A549 (cell line): Measurements from ENCODE around the gene OTOG. TPM values are rescaled to one million over a fixed set of nuclear protein-coding genes. Genes with fewer than 3 reads are reported as not detected.

ENCODE experiments used
- ATAC-seq, 2 experiments: fragments of 200-7000 bp in 1 of 2; fragments of >200 bp in 1 of 2; cut with Nextera tagmentation in 1 of 2; cut with Tn5 transposase in 1 of 2; 3 replicates each; pipeline versions ENCODE4 v1.8.0 to v1.9.1; 2018 to 2020; ENCODE audit warnings: mild to moderate bottlenecking in 1 of 2, moderate library complexity in 1 of 2
- CTCF ChIA-PET: fragments of 300-600 bp; sonication (Branson Sonifier 250); formaldehyde crosslinking; extraction: SDS; loops from one replicate; lab custom pipeline; 2021; ENCODE audit warnings: antibody characterized with exemption, inconsistent platforms; lab: Yijun Ruan, JAX
- POLR2A ChIA-PET: fragments of 350-600 bp; formaldehyde crosslinking; extraction: SDS; loops from one replicate; lab custom pipeline; 2021; ENCODE audit warnings: antibody characterized with exemption, inconsistent platforms; lab: Yijun Ruan, JAX
- DNase-seq, 2 experiments: peaks; one replicate each; pipeline versions ENCODE4 v3.0.0 to v3.0.0-alpha.2; 2011 to 2016; ENCODE audit warnings: low read depth in 1 of 2, low spot score in 1 of 2
- FAIRE-seq: peaks from 2 replicates; lab custom pipeline; 2011; peaks lifted over from hg19 to GRCh38; lab: Jason Lieb, UNC
- H3K27ac ChIP-seq, 2 experiments: fragments of >200 bp; sonication (Bioruptor Twin); formaldehyde crosslinking; 3 replicates each; pipeline ENCODE4 v1.5.1; 2016 to 2017
- H3K4me1 ChIP-seq: fragments of >200 bp; sonication (Bioruptor Twin); formaldehyde crosslinking; 3 replicates; pipeline ENCODE4 v1.6.1; 2016
- H3K4me2 ChIP-seq: fragments of >200 bp; sonication (Bioruptor Twin); formaldehyde crosslinking; 3 replicates; pipeline ENCODE4 v1.6.1; 2016
- H3K4me3 ChIP-seq: fragments of >200 bp; sonication (Bioruptor Twin); formaldehyde crosslinking; 3 replicates; pipeline ENCODE4 v1.5.1; 2016
- H3K9me3 ChIP-seq: fragments of >200 bp; sonication (Bioruptor Twin); formaldehyde crosslinking; 3 replicates; pipeline ENCODE4 v1.6.1; 2016
- BCL3 ChIP-seq: fragments of >200 bp; sonication (Bioruptor Twin); formaldehyde crosslinking; IDR thresholded peaks from 3 replicates; pipeline ENCODE4 v1.6.1; 2016
- CBX2 ChIP-seq: fragments of 200-600 bp; sonication (generic); IDR thresholded peaks from 2 replicates; pipeline ENCODE4 v1.6.1; 2016; ENCODE audit warnings: low read depth, mild to moderate bottlenecking, borderline replicate concordance
- CHD4 ChIP-seq: fragments of 200-600 bp; sonication (generic); IDR thresholded peaks from 2 replicates; pipeline ENCODE4 v1.6.1; 2016; ENCODE audit warnings: antibody characterized with exemption, mild to moderate bottlenecking, borderline replicate concordance
- EHMT2 ChIP-seq: fragments of 200-600 bp; sonication (generic); IDR thresholded peaks from 2 replicates; pipeline ENCODE4 v1.6.1; 2016; ENCODE audit warnings: antibody characterized with exemption, low read depth, mild to moderate bottlenecking, moderate library complexity
- FOSL2 ChIP-seq, 2 experiments: fragments of 450-650 bp in 1 of 2; fragments of >200 bp in 1 of 2; sonication (Bioruptor Twin) in 1 of 2; formaldehyde crosslinking; IDR thresholded peaks; 2 replicates each; pipeline versions ENCODE4 v1.5.0 to v1.6.1; 2016 to 2020; ENCODE audit warnings: mild to moderate bottlenecking in 1 of 2, moderate library complexity in 1 of 2
- GATA3 ChIP-seq: IDR thresholded peaks from 2 replicates; pipeline ENCODE4 v1.6.1; 2012; ENCODE audit warnings: borderline replicate concordance
- HES2 ChIP-seq: fragments of >200 bp; sonication (Bioruptor Twin); formaldehyde crosslinking; IDR thresholded peaks from 2 replicates; pipeline ENCODE4 v1.6.1; 2016
- MAFK ChIP-seq: fragments of 450-650 bp; IDR thresholded peaks from 2 replicates; pipeline ENCODE4 v1.6.1; 2014; ENCODE audit not compliant: partially characterized antibody
- MAZ ChIP-seq: fragments of 150-350 bp; IDR thresholded peaks from 2 replicates; pipeline ENCODE4 v1.6.1; 2014; ENCODE audit warnings: antibody characterized with exemption, low read depth, low read length, borderline replicate concordance
- NPAS2 ChIP-seq: fragments of 250-450 bp; sonication (Bioruptor Pico); IDR thresholded peaks from 2 replicates; pipeline ENCODE4 v1.8.0; 2022; ENCODE audit warnings: mild to moderate bottlenecking, moderate library complexity, borderline replicate concordance
- RAD21 ChIP-seq, 2 experiments: fragments of >200 bp in 1 of 2; sonication (Bioruptor Twin) in 1 of 2; formaldehyde crosslinking in 1 of 2; IDR thresholded peaks in 1 of 2; conservative IDR thresholded peaks in 1 of 2; 2 replicates in 1 of 2; 3 replicates in 1 of 2; pipeline ENCODE4 v1.6.1; 2012 to 2018; ENCODE audit warnings: inconsistent platforms in 1 of 2
- RCOR1 ChIP-seq: fragments of 150-350 bp; IDR thresholded peaks from 2 replicates; pipeline ENCODE4 v1.6.1; 2014; ENCODE audit warnings: antibody characterized with exemption, low read length, low read depth
- REST ChIP-seq: fragments of 200-600 bp; sonication (generic); IDR thresholded peaks from 2 replicates; pipeline ENCODE4 v1.6.1; 2016; ENCODE audit warnings: antibody characterized with exemption, mild to moderate bottlenecking, moderate library complexity
- RFX5 ChIP-seq: fragments of 450-650 bp; IDR thresholded peaks from 2 replicates; pipeline ENCODE4 v1.7.1; 2014; ENCODE audit warnings: antibody characterized with exemption, mild to moderate bottlenecking, moderate library complexity
- TFCP2L1 ChIP-seq: fragments of 250-450 bp; sonication (Bioruptor Pico); IDR thresholded peaks from 2 replicates; pipeline ENCODE4 v1.5.0; 2021; ENCODE audit warnings: mild to moderate bottlenecking
- USF2 ChIP-seq: fragments of 450-650 bp; IDR thresholded peaks from 2 replicates; pipeline ENCODE4 v1.6.1; 2014; ENCODE audit warnings: antibody characterized with exemption
- ZNF302 ChIP-seq: fragments of 250-450 bp; sonication (Bioruptor Pico); IDR thresholded peaks from 2 replicates; pipeline ENCODE4 v1.9.0; 2021; ENCODE audit warnings: inconsistent platforms, mild to moderate bottlenecking, moderate library complexity
- ZSCAN20 ChIP-seq: fragments of 250-450 bp; sonication (Bioruptor Pico); IDR thresholded peaks from 2 replicates; pipeline ENCODE4 v1.8.0; 2022; ENCODE audit warnings: mild to moderate bottlenecking, moderate library complexity
- WGBS: methylation state at CpG from one replicate; pipeline ENCODE4 v1.1.6; 2017; ENCODE audit errors: missing lambda C conversion rate; 5-methylcytosine and 5-hydroxymethylcytosine counted together
- polyA plus RNA-seq, 4 experiments: library from polyadenylated mRNA; depleted of rRNA in 3 of 4; stranded (reverse); fragments of >200 nt; fragmentation: RNase III in 1 of 4; extraction: RNeasy Plus Mini Kit Qiagen cat#74134 plus additional on column Dnase treatment in 1 of 4; gene quantifications; 2 replicates in 3 of 4; 3 replicates in 1 of 4; pipeline ENCODE4 v1.2.3, GENCODE V29; 2011 to 2017

OTOG gene
- polyA plus RNA-seq, 2 of the 4 experiments (the other 2 are of a cell fraction), result not detected

GRCh38 chr11:17609291-17610084 lies 62.4 kb downstream of the OTOG start:
- POLR2A ChIA-PET, result no interaction called here
- Histone ChIP-seq H3K4me3 (no peak overlapping the region), H3K4me1 (no peaks in the 10 kb centered on the region), H3K9me3 (no peaks in the 10 kb centered on the region)
- DNase-seq, result no peak
- CTCF ChIA-PET, result interaction anchor here (1.1 to 1.2 kb wide), 2 partner anchors 11 to 121 kb away, joined by 3 to 4 read pairs; no protein-coding TSS in a partner anchor
- no peak for FAIRE-seq
- TF ChIP-seq CBX2, result no peak
- TF ChIP-seq MAZ, result no peak
- no peak for TF ChIP-seq MAFK
- TF ChIP-seq FOSL2 (IDR thresholded peaks at IDR 0.05), result no peak
- no peak for TF ChIP-seq FOSL2 (CRISPR knock-in tag; IDR thresholded peaks at IDR 0.05)
- TF ChIP-seq REST, result no peak
- TF ChIP-seq HES2, result no peak
- TF ChIP-seq ZNF302 (CRISPR knock-in tag), result no peak
- TF ChIP-seq, all 56 proteins: peak for 0
- Histone ChIP-seq H3K4me2 (no peak overlapping the region), H3K27ac (no peak overlapping the region)
- WGBS, result 40% methylated on average over 9 of the region's 12 CpGs
- ATAC-seq, result no peak

GRCh38 chr11:17610085-17610894 lies 63.2 kb downstream of the OTOG start:
- TF ChIP-seq ZSCAN20 (no peak), RAD21 (conservative IDR thresholded peaks at IDR 0.05 in 1 of 2, IDR thresholded peaks at IDR 0.05 in 1 of 2) (no peak), CHD4 (no peak), BCL3 (no peak), GATA3 (no peak), NPAS2 (no peak), EHMT2 (no peak), USF2 (no peak), TFCP2L1 (CRISPR knock-in tag) (no peak), MAFK (no peak), ZNF302 (CRISPR knock-in tag) (no peak), RCOR1 (no peak), RFX5 (no peak)
- ATAC-seq (no peak), FAIRE-seq (no peak), DNase-seq (no peak)
- Histone ChIP-seq H3K4me1 (no peaks in the 10 kb centered on the region), H3K4me2 (no peak overlapping the region), H3K9me3 (no peaks in the 10 kb centered on the region), H3K4me3 (no peak overlapping the region), H3K27ac (no peak overlapping the region)
- POLR2A ChIA-PET, result no interaction called here
- CTCF ChIA-PET, result interaction anchor here (0.9 to 1.2 kb wide), 3 partner anchors 10 to 121 kb away, joined by 3 to 4 read pairs (median 3); no protein-coding TSS in a partner anchor
- 33% methylated on average over 10 of the region's 17 CpGs for WGBS
